WTC11 (cell line): ENCODE results near the gene TP73. TPM values are rescaled to one million over a fixed set of nuclear protein-coding genes. Genes with fewer than 3 reads are reported as not detected.
A peak's percentile ranks its signal among the peaks of the same experiment; 100 is the strongest.

ENCODE experiments used
- ATAC-seq: fragments of 200-7000 bp; cut with Tn5 transposase; 2 replicates; pipeline ENCODE4 v1.10.0; 2021; ENCODE audit warnings: mild to moderate bottlenecking, moderate library complexity
- CTCF ChIA-PET: fragments of 300-600 bp; sonication (Branson Sonifier 250); formaldehyde crosslinking; loops from one replicate; lab custom pipeline; 2021; ENCODE audit warnings: antibody characterized with exemption; lab: Charles Lee
- POLR2A ChIA-PET: fragments of 350-600 bp; sonication (Branson Sonifier 250); formaldehyde crosslinking; loops from one replicate; lab custom pipeline; 2021; ENCODE audit warnings: antibody characterized with exemption; lab: Charles Lee
- DNase-seq: peaks from one replicate; pipeline ENCODE4 v3.0.0; 2021; ENCODE audit warnings: low spot score
- H3K27ac Mint-ChIP-seq: 2 replicates; pipeline ENCODE4 v1.8.0; 2021; ENCODE audit warnings: mixed read lengths
- H3K27me3 Mint-ChIP-seq: 2 replicates; pipeline ENCODE4 v1.8.0; 2021; ENCODE audit warnings: low read depth, mild to moderate bottlenecking, moderate library complexity, mixed read lengths
- H3K36me3 Mint-ChIP-seq: 2 replicates; pipeline ENCODE4 v1.8.0; 2021; ENCODE audit warnings: mixed read lengths
- H3K4me1 Mint-ChIP-seq: 2 replicates; pipeline ENCODE4 v1.8.0; 2022; ENCODE audit warnings: mixed read lengths
- H3K4me3 Mint-ChIP-seq: 2 replicates; pipeline ENCODE4 v1.8.0; 2021; ENCODE audit warnings: mild to moderate bottlenecking, moderate library complexity, mixed read lengths
- H3K9me3 Mint-ChIP-seq: 2 replicates; pipeline ENCODE4 v1.8.0; 2021; ENCODE audit warnings: mixed read lengths
- CREB1 ChIP-seq: sonication (generic); formaldehyde crosslinking; IDR thresholded peaks from 2 replicates; pipeline ENCODE4 v1.8.0; 2023; ENCODE audit warnings: mild to moderate bottlenecking, missing genetic modification reagents
- ETV6 ChIP-seq: sonication (generic); formaldehyde crosslinking; IDR thresholded peaks from 2 replicates; pipeline ENCODE4 v1.8.1; 2022; ENCODE audit warnings: mild to moderate bottlenecking, missing genetic modification reagents
- FOXK1 ChIP-seq: sonication (generic); formaldehyde crosslinking; IDR thresholded peaks from 2 replicates; pipeline ENCODE4 v1.8.0; 2022; ENCODE audit warnings: mild to moderate bottlenecking, moderate library complexity, missing genetic modification reagents
- HMGA2 ChIP-seq: fragments of 250-450 bp; sonication (Bioruptor Pico); IDR thresholded peaks from 2 replicates; pipeline ENCODE4 v1.4.0; 2021; ENCODE audit warnings: mild to moderate bottlenecking, moderate library complexity
- IRF2 ChIP-seq: sonication (generic); formaldehyde crosslinking; IDR thresholded peaks from 2 replicates; pipeline ENCODE4 v1.8.0; 2022; ENCODE audit warnings: low read depth, missing genetic modification reagents, borderline replicate concordance
- JUN ChIP-seq: sonication (generic); formaldehyde crosslinking; IDR thresholded peaks from 2 replicates; pipeline ENCODE4 v1.8.0; 2023; ENCODE audit warnings: mild to moderate bottlenecking, missing genetic modification reagents
- MYBL2 ChIP-seq: sonication (generic); formaldehyde crosslinking; IDR thresholded peaks from 2 replicates; pipeline ENCODE4 v1.8.1; 2023; ENCODE audit warnings: mild to moderate bottlenecking, moderate library complexity, missing genetic modification reagents
- NFYB ChIP-seq: sonication (generic); formaldehyde crosslinking; conservative IDR thresholded peaks from 2 replicates; pipeline ENCODE4 v1.8.0; 2022; ENCODE audit warnings: low read depth, missing genetic modification reagents
- NR3C1 ChIP-seq: sonication (generic); formaldehyde crosslinking; conservative IDR thresholded peaks from 2 replicates; pipeline ENCODE4 v1.8.1; 2023; ENCODE audit warnings: low read depth, mild to moderate bottlenecking, missing genetic modification reagents
- PRRX2 ChIP-seq: fragments of 250-450 bp; sonication (Bioruptor Pico); IDR thresholded peaks from 2 replicates; pipeline ENCODE4 v1.8.0; 2021; ENCODE audit warnings: mild to moderate bottlenecking
- SP1 ChIP-seq: sonication (generic); formaldehyde crosslinking; conservative IDR thresholded peaks from 2 replicates; pipeline ENCODE4 v1.8.1; 2022; ENCODE audit warnings: missing genetic modification reagents
- TEAD1 ChIP-seq: sonication (generic); formaldehyde crosslinking; IDR thresholded peaks from 2 replicates; pipeline ENCODE4 v1.8.0; 2022; ENCODE audit warnings: mild to moderate bottlenecking, missing genetic modification reagents
- TEAD4 ChIP-seq: sonication (generic); formaldehyde crosslinking; IDR thresholded peaks from 2 replicates; pipeline ENCODE4 v1.8.0; 2022; ENCODE audit warnings: mild to moderate bottlenecking, missing genetic modification reagents
- TP53 ChIP-seq: sonication (generic); formaldehyde crosslinking; IDR thresholded peaks from 2 replicates; pipeline ENCODE4 v1.8.1; 2023; ENCODE audit warnings: mild to moderate bottlenecking, missing genetic modification reagents
- ZNF423 ChIP-seq: fragments of 250-450 bp; sonication (Bioruptor Pico); IDR thresholded peaks from 2 replicates; pipeline ENCODE4 v2.1.2; 2022; ENCODE audit warnings: mild to moderate bottlenecking, moderate library complexity
- total RNA-seq: library from RNA; stranded (reverse); gene quantifications from 3 replicates; pipeline ENCODE4 v1.2.3, GENCODE V29; 2021
- TF ChIP-seq, protein P1 (sequence below): fragments of 200-600 bp; IDR thresholded peaks from 2 replicates; pipeline ENCODE4 v1.8.0; 2022; ENCODE audit warnings: antibody characterized with exemption
- TF ChIP-seq, protein P2 (sequence below): sonication (generic); formaldehyde crosslinking; IDR thresholded peaks from 2 replicates; pipeline ENCODE4 v1.8.0; 2022; ENCODE audit warnings: mild to moderate bottlenecking, missing genetic modification reagents
- TF ChIP-seq, protein P3 (sequence below): sonication (generic); formaldehyde crosslinking; IDR thresholded peaks from 2 replicates; pipeline ENCODE4 v1.8.0; 2022; ENCODE audit warnings: mild to moderate bottlenecking, missing genetic modification reagents
- TF ChIP-seq, protein P4 (sequence below): sonication (generic); formaldehyde crosslinking; IDR thresholded peaks from 2 replicates; pipeline ENCODE4 v1.8.0; 2022; ENCODE audit warnings: mild to moderate bottlenecking, missing genetic modification reagents
- TF ChIP-seq, protein P5 (sequence below): sonication (generic); formaldehyde crosslinking; IDR thresholded peaks from 2 replicates; pipeline ENCODE4 v1.8.0; 2022; ENCODE audit warnings: mild to moderate bottlenecking, missing genetic modification reagents
- TF ChIP-seq, protein P6 (sequence below): fragments of 250-450 bp; sonication (Bioruptor Pico); IDR thresholded peaks from 2 replicates; pipeline ENCODE4 v1.8.0; 2021; ENCODE audit warnings: mild to moderate bottlenecking
- TF ChIP-seq, protein P7 (sequence below): sonication (generic); formaldehyde crosslinking; IDR thresholded peaks from 2 replicates; pipeline ENCODE4 v1.8.1; 2023; ENCODE audit warnings: mild to moderate bottlenecking, missing genetic modification reagents

The TP73 gene
- total RNA-seq, 1 experiment from 2014 or later = 5.7 TPM

DNA sequence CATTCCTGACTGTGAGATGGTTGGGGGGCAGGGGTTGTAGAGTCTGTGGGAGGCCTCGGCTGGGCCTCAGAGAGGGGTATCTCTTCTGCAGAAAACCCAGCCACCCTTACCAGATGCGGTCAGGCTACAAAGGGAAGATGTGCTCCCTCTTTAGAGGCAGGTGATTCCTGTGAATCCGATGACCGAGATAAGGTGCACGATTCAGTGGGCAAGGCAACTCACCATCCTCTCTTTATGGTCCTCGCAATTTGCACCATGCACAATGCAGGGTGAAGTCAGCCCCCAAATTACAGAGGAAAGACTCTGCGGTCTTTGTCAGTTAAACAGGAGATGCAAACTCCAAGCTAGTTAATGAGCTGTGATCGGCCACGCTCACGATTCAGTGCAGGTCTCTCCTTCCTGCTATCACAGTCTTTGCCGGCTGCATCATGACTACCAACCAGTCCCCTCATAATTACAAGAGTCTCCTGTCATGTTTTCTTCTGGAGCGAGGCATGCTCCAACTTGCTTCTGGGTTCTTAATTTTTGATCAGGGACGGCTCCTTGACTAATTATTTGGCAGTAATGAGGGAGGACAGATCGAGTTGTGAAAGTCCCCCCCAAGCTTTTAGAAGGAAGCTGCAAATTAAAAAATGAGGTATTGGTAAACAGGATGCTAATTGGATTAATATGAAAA is 12.5 kb downstream of the TP73 start:
- no peaks in the 10 kb centered on the region for H3K36me3 Mint-ChIP-seq
- peaks cover 11% of the 10 kb centered on the region for H3K27me3 Mint-ChIP-seq
- H3K4me3 Mint-ChIP-seq = no peak overlapping the region
- ChIA-PET CTCF (interaction anchor here (0.9 to 1.6 kb wide), 8 partner anchors 12 to 212 kb away, joined by 3 to 6 read pairs (median 4); no protein-coding TSS in a partner anchor), POLR2A (no interaction called here)
- TF ChIP-seq, protein P1, sequence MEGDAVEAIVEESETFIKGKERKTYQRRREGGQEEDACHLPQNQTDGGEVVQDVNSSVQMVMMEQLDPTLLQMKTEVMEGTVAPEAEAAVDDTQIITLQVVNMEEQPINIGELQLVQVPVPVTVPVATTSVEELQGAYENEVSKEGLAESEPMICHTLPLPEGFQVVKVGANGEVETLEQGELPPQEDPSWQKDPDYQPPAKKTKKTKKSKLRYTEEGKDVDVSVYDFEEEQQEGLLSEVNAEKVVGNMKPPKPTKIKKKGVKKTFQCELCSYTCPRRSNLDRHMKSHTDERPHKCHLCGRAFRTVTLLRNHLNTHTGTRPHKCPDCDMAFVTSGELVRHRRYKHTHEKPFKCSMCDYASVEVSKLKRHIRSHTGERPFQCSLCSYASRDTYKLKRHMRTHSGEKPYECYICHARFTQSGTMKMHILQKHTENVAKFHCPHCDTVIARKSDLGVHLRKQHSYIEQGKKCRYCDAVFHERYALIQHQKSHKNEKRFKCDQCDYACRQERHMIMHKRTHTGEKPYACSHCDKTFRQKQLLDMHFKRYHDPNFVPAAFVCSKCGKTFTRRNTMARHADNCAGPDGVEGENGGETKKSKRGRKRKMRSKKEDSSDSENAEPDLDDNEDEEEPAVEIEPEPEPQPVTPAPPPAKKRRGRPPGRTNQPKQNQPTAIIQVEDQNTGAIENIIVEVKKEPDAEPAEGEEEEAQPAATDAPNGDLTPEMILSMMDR = no peak
- no peak for TF ChIP-seq HMGA2
- TF ChIP-seq TEAD4 (CRISPR knock-in tag) = no peak
- TF ChIP-seq NFYB = no peak
- no peak for TF ChIP-seq TEAD1 (CRISPR knock-in tag)
- no peak for TF ChIP-seq CREB1 (CRISPR knock-in tag)
- no peak for TF ChIP-seq PRRX2 (CRISPR knock-in tag)
- no peaks in the 10 kb centered on the region for H3K9me3 Mint-ChIP-seq
- no peak overlapping the region for H3K27ac Mint-ChIP-seq
- ATAC-seq (no peak), DNase-seq (peak; percentile 2)
- peaks cover 7% of the 10 kb centered on the region for H3K4me1 Mint-ChIP-seq

DNA sequence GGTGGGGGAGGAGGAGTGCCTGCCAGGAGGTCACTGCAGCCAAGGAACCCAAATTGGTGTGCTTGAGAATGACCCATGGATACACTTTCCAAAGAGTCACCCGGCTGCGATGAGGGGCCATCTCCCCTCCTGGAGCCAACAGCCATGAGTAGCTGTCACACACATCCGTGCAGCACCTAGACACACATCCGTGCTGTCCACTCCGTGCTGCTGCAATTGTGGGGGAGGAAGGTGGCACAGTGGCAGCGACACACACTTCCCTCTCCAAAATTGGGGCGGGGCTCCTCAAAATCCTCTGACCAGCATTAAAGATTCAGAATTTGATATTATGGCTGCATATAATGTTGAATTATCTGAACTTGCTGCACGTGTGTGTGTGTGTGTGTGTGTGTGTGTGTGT is 15.8 kb downstream of the TP73 start:
- ChIA-PET POLR2A (no interaction called here), CTCF (interaction anchor here (1.0 to 2.0 kb wide), 5 partner anchors 15 to 177 kb away, joined by 3 to 15 read pairs (median 4); no protein-coding TSS in a partner anchor)
- no peak overlapping the region for H3K4me3 Mint-ChIP-seq
- DNase-seq (peak; percentile 4), ATAC-seq (no peak)
- H3K27ac Mint-ChIP-seq = no peak overlapping the region
- peaks cover 4% of the 10 kb centered on the region for H3K27me3 Mint-ChIP-seq
- no peak for TF ChIP-seq ETV6 (CRISPR knock-in tag)
- TF ChIP-seq TP53 (CRISPR knock-in tag) = no peak
- TF ChIP-seq, protein P2, sequence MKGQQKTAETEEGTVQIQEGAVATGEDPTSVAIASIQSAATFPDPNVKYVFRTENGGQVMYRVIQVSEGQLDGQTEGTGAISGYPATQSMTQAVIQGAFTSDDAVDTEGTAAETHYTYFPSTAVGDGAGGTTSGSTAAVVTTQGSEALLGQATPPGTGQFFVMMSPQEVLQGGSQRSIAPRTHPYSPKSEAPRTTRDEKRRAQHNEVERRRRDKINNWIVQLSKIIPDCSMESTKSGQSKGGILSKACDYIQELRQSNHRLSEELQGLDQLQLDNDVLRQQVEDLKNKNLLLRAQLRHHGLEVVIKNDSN (CRISPR knock-in tag) = no peak
- TF ChIP-seq SP1 = no peak
- no peak for TF ChIP-seq HMGA2
- TF ChIP-seq IRF2 (CRISPR knock-in tag) = no peak
- TF ChIP-seq, protein P3, sequence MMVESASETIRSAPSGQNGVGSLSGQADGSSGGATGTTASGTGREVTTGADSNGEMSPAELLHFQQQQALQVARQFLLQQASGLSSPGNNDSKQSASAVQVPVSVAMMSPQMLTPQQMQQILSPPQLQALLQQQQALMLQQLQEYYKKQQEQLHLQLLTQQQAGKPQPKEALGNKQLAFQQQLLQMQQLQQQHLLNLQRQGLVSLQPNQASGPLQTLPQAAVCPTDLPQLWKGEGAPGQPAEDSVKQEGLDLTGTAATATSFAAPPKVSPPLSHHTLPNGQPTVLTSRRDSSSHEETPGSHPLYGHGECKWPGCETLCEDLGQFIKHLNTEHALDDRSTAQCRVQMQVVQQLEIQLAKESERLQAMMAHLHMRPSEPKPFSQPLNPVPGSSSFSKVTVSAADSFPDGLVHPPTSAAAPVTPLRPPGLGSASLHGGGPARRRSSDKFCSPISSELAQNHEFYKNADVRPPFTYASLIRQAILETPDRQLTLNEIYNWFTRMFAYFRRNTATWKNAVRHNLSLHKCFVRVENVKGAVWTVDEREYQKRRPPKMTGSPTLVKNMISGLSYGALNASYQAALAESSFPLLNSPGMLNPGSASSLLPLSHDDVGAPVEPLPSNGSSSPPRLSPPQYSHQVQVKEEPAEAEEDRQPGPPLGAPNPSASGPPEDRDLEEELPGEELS (CRISPR knock-in tag) = no peak
- no peak for TF ChIP-seq ZNF423
- no peaks in the 10 kb centered on the region for H3K36me3 Mint-ChIP-seq
- H3K9me3 Mint-ChIP-seq = no peaks in the 10 kb centered on the region
- peaks cover 21% of the 10 kb centered on the region for H3K4me1 Mint-ChIP-seq

DNA sequence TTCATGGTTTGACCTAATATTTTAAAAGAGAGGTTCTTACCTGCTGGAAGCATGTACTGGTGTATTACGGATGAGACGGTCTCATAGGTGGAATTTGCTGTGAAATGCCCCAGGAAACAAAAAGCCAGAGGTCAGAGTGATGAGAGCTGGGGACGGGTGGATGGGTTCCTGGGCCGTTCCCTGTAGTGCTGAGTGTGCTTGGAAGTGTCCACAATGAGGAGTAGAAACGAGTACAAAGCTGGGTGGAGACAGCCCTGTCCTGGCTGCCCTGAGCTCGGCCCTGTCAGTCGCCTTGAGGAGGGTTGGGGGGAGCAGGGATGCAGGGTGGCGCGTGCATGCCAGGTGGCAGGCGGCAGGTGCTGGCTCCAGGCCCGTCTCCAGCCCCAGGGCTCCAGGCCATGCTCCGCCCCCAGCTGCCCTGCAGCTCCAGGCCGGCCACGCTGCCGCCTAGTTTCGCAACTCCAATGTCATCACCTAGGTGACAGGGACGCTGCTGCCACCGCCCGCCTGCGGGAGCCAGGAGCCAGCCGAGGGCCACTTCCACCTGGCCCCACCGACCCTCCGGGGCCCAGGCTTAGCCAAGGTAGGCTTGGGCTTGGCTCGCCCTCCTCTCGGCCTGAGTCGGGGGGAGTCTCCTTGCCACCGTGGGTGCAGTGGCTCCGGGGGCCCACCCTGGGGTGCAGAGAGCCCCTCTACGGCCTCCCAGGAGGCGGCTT is 16.4 kb downstream of the TP73 start:
- Mint-ChIP-seq H3K27me3 (no peaks in the 10 kb centered on the region; the same call in 1 of the 2 replicates), H3K4me1 (peaks cover 26% of the 10 kb centered on the region), H3K27ac (no peak overlapping the region), H3K4me3 (no peak overlapping the region), H3K36me3 (no peaks in the 10 kb centered on the region), H3K9me3 (no peaks in the 10 kb centered on the region)
- ChIA-PET POLR2A (no interaction called here), CTCF (interaction anchor here (1.0 to 2.0 kb wide), 6 partner anchors 16 to 178 kb away, joined by 3 to 15 read pairs (median 4); no protein-coding TSS in a partner anchor)
- ATAC-seq (peak; percentile 83), DNase-seq (peak; percentile 75)
- no peak for TF ChIP-seq NR3C1
- TF ChIP-seq FOXK1 (CRISPR knock-in tag) = peak; percentile 55; the same call in 1 of the 2 replicates
- TF ChIP-seq, protein P4, sequence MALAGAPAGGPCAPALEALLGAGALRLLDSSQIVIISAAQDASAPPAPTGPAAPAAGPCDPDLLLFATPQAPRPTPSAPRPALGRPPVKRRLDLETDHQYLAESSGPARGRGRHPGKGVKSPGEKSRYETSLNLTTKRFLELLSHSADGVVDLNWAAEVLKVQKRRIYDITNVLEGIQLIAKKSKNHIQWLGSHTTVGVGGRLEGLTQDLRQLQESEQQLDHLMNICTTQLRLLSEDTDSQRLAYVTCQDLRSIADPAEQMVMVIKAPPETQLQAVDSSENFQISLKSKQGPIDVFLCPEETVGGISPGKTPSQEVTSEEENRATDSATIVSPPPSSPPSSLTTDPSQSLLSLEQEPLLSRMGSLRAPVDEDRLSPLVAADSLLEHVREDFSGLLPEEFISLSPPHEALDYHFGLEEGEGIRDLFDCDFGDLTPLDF (CRISPR knock-in tag) = no peak
- TF ChIP-seq ZNF423 = no peak; the same call in 1 of the 2 replicates
- TF ChIP-seq, protein P5, sequence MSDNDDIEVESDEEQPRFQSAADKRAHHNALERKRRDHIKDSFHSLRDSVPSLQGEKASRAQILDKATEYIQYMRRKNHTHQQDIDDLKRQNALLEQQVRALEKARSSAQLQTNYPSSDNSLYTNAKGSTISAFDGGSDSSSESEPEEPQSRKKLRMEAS (CRISPR knock-in tag) = peak; percentile 59; the same call in 1 of the 2 replicates
- TF ChIP-seq JUN (CRISPR knock-in tag) = no peak
- TF ChIP-seq MYBL2 (CRISPR knock-in tag) = no peak
- no peak for TF ChIP-seq ETV6 (CRISPR knock-in tag)
- TF ChIP-seq, protein P6, sequence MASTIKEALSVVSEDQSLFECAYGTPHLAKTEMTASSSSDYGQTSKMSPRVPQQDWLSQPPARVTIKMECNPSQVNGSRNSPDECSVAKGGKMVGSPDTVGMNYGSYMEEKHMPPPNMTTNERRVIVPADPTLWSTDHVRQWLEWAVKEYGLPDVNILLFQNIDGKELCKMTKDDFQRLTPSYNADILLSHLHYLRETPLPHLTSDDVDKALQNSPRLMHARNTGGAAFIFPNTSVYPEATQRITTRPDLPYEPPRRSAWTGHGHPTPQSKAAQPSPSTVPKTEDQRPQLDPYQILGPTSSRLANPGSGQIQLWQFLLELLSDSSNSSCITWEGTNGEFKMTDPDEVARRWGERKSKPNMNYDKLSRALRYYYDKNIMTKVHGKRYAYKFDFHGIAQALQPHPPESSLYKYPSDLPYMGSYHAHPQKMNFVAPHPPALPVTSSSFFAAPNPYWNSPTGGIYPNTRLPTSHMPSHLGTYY (CRISPR knock-in tag) = no peak
- TF ChIP-seq, protein P7, sequence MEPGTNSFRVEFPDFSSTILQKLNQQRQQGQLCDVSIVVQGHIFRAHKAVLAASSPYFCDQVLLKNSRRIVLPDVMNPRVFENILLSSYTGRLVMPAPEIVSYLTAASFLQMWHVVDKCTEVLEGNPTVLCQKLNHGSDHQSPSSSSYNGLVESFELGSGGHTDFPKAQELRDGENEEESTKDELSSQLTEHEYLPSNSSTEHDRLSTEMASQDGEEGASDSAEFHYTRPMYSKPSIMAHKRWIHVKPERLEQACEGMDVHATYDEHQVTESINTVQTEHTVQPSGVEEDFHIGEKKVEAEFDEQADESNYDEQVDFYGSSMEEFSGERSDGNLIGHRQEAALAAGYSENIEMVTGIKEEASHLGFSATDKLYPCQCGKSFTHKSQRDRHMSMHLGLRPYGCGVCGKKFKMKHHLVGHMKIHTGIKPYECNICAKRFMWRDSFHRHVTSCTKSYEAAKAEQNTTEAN (CRISPR knock-in tag) = no peak
